Parathyroid adenoma (tissue), 2 donors: ENCODE measurements around the gene FAM117B.

ENCODE experiments used
- H2AFZ ChIP-seq: fragments of 300-600 bp; sonication (generic); one replicate; pipeline ENCODE4 v1.7.0; 2017; ENCODE audit warnings: antibody characterized with exemption, mild to moderate bottlenecking
- H3K27ac ChIP-seq: fragments of 300-600 bp; sonication (generic); one replicate; pipeline ENCODE4 v1.7.0; 2017
- H3K27me3 ChIP-seq: fragments of 300-600 bp; sonication (generic); one replicate; pipeline ENCODE4 v1.7.0; 2017; ENCODE audit warnings: low read length; ENCODE audit not compliant: control insufficient read depth, insufficient read depth
- H3K36me3 ChIP-seq: fragments of 300-600 bp; sonication (generic); one replicate; pipeline ENCODE4 v1.7.0; 2017; ENCODE audit warnings: low read length; ENCODE audit not compliant: control insufficient read depth, insufficient read depth
- H3K4me1 ChIP-seq: fragments of 300-600 bp; sonication (generic); one replicate; pipeline ENCODE4 v1.7.0; 2017; ENCODE audit warnings: control low read depth
- H3K4me2 ChIP-seq: fragments of 300-600 bp; sonication (generic); one replicate; pipeline ENCODE4 v1.7.0; 2017; ENCODE audit warnings: low read length
- H3K4me3 ChIP-seq: fragments of 300-600 bp; sonication (generic); one replicate; pipeline ENCODE4 v1.7.0; 2017; ENCODE audit warnings: low read depth, low read length
- H3K79me2 ChIP-seq: fragments of 300-600 bp; sonication (generic); one replicate; pipeline ENCODE4 v1.7.0; 2017; ENCODE audit warnings: control low read depth
- H3K9ac ChIP-seq: fragments of 300-600 bp; sonication (generic); one replicate; pipeline ENCODE4 v1.7.0; 2017; ENCODE audit warnings: mild to moderate bottlenecking
- H3K9me3 ChIP-seq: fragments of 300-600 bp; sonication (generic); one replicate; pipeline ENCODE4 v1.7.0; 2017; ENCODE audit warnings: low read length; ENCODE audit not compliant: control insufficient read depth
- CTCF ChIP-seq: fragments of 300-600 bp; sonication (generic); IDR thresholded peaks from one replicate; pipeline ENCODE4 v1.7.0; 2017; ENCODE audit warnings: antibody characterized with exemption, mild to moderate bottlenecking
- donor health status: primary hyperparathyroidism.

Gene FAM117B

GRCh38 chr2:202756598-202756997 lies 121.8 kb downstream of the FAM117B start:
- Histone ChIP-seq H3K4me2 (no peak overlapping the region), H3K27ac (no peak overlapping the region), H3K36me3 (no peaks in the 10 kb centered on the region), H3K9ac (no peak overlapping the region), H2AFZ (no peak overlapping the region), H3K27me3 (no peaks in the 10 kb centered on the region), H3K79me2 (no peaks in the 10 kb centered on the region), H3K4me3 (no peak overlapping the region), H3K4me1 (peaks cover 16% of the 10 kb centered on the region), H3K9me3 (no peaks in the 10 kb centered on the region)
- no peak for TF ChIP-seq CTCF

- no peak overlapping the region for H2AFZ ChIP-seq
- no peak for TF ChIP-seq CTCF
- H3K36me3 ChIP-seq, result no peaks in the 10 kb centered on the region
- no peaks in the 10 kb centered on the region for H3K79me2 ChIP-seq
- no peak overlapping the region for H3K4me2 ChIP-seq
- H3K4me3 ChIP-seq, result no peak overlapping the region
- peaks cover 16% of the 10 kb centered on the region for H3K4me1 ChIP-seq
- H3K27ac ChIP-seq, result no peak overlapping the region
- no peak overlapping the region for H3K9ac ChIP-seq
- H3K27me3 ChIP-seq, result no peaks in the 10 kb centered on the region
- no peaks in the 10 kb centered on the region for H3K9me3 ChIP-seq
Observed at GRCh38 chr2:202757339-202757738, 122.6 kb downstream of the FAM117B start.

GRCh38 chr2:202758128-202758527 lies 123.4 kb downstream of the FAM117B start:
- Histone ChIP-seq H3K27ac (no peak overlapping the region), H2AFZ (no peak overlapping the region), H3K4me2 (no peak overlapping the region), H3K9me3 (no peaks in the 10 kb centered on the region), H3K4me3 (no peak overlapping the region), H3K79me2 (no peaks in the 10 kb centered on the region), H3K27me3 (no peaks in the 10 kb centered on the region), H3K36me3 (no peaks in the 10 kb centered on the region), H3K9ac (no peak overlapping the region), H3K4me1 (peaks cover 16% of the 10 kb centered on the region)
- TF ChIP-seq CTCF, result no peak

- H3K4me2 ChIP-seq, result no peak overlapping the region
Observed at GRCh38 chr2:202758604-202759003, 123.8 kb downstream of the FAM117B start.

More at GRCh38 chr2:202758604-202759003, 123.8 kb downstream of the FAM117B start:
- H3K4me1 ChIP-seq, result peaks cover 16% of the 10 kb centered on the region
- H3K9ac ChIP-seq, result no peak overlapping the region
- no peaks in the 10 kb centered on the region for H3K36me3 ChIP-seq
- no peak overlapping the region for H2AFZ ChIP-seq
- H3K27me3 ChIP-seq, result no peaks in the 10 kb centered on the region
- no peak overlapping the region for H3K27ac ChIP-seq
- no peaks in the 10 kb centered on the region for H3K9me3 ChIP-seq
- H3K79me2 ChIP-seq, result no peaks in the 10 kb centered on the region
- TF ChIP-seq CTCF, result no peak
- no peak overlapping the region for H3K4me3 ChIP-seq
